SK-N-MC (cell line): ENCODE data around the gene CCBE1.

Experiments used
- DNase-seq: peaks from one replicate; pipeline ENCODE4 v3.0.0-alpha.2; 2011; ENCODE audit warnings: low read depth, low spot score
- H3K27ac ChIP-seq: fragments of 200-600 bp; sonication (generic); 2 replicates; pipeline ENCODE4 v1.5.1; 2016; ENCODE audit warnings: mixed run types
- H3K36me3 ChIP-seq: fragments of 200-600 bp; sonication (generic); 2 replicates; pipeline ENCODE4 v1.6.1; 2017; ENCODE audit warnings: antibody characterized with exemption, low read length, mixed read lengths; ENCODE audit not compliant: insufficient read depth
- H3K4me3 ChIP-seq: fragments of 200-600 bp; sonication (generic); 2 replicates; pipeline ENCODE4 v1.5.1; 2016
- H3K9ac ChIP-seq: fragments of 200-600 bp; sonication (generic); 2 replicates; pipeline ENCODE4 v1.8.0; 2017; ENCODE audit warnings: mixed run types, mixed read lengths; ENCODE audit not compliant: insufficient read length
- H3K9me3 ChIP-seq: fragments of 200-600 bp; sonication (generic); 2 replicates; pipeline ENCODE4 v1.6.1; 2017; ENCODE audit warnings: low read depth, mild to moderate bottlenecking, antibody characterized with exemption, low read length, moderate library complexity, mixed read lengths
- EZH2 ChIP-seq: fragments of 200-600 bp; sonication (generic); IDR thresholded peaks from one replicate; pipeline ENCODE4 v1.6.1; 2017; ENCODE audit warnings: antibody characterized with exemption
- FOXP2 ChIP-seq: optimal IDR thresholded peaks from 2 replicates; pipeline ENCODE3; 2011; ENCODE audit warnings: mild to moderate bottlenecking, moderate library complexity; ENCODE audit not compliant: insufficient read depth; ENCODE audit errors: extremely low read length, control extremely low read depth
- POLR2AphosphoS5 ChIP-seq: IDR thresholded peaks from 2 replicates; pipeline ENCODE4 v1.6.1; 2012; ENCODE audit warnings: mild to moderate bottlenecking, low read depth, low read length, borderline replicate concordance

CCBE1 gene

GRCh38 chr18:59570796-59571195 is 126.4 kb downstream of the CCBE1 start:
- Histone ChIP-seq H3K9ac (no peak overlapping the region), H3K36me3 (no peaks in the 10 kb centered on the region), H3K9me3 (no peaks in the 10 kb centered on the region), H3K4me3 (no peak overlapping the region), H3K27ac (no peak overlapping the region)
- no peak for TF ChIP-seq FOXP2
- TF ChIP-seq EZH2 = no peak
- no peak for TF ChIP-seq POLR2AphosphoS5
- DNase-seq = no peak

- no peak overlapping the region for H3K27ac ChIP-seq
- DNase-seq = no peak
- no peak overlapping the region for H3K9ac ChIP-seq
- no peaks in the 10 kb centered on the region for H3K36me3 ChIP-seq
- no peaks in the 10 kb centered on the region for H3K9me3 ChIP-seq
- H3K4me3 ChIP-seq = no peak overlapping the region
- TF ChIP-seq EZH2 (no peak), FOXP2 (no peak), POLR2AphosphoS5 (no peak)
Observed at GRCh38 chr18:59570101-59570775, 127.0 kb downstream of the CCBE1 start.

- no peak overlapping the region for H3K27ac ChIP-seq
- H3K9me3 ChIP-seq = no peaks in the 10 kb centered on the region
- H3K4me3 ChIP-seq = no peak overlapping the region
- H3K9ac ChIP-seq = no peak overlapping the region
- DNase-seq = no peak
- H3K36me3 ChIP-seq = no peaks in the 10 kb centered on the region
- TF ChIP-seq POLR2AphosphoS5 = no peak
- TF ChIP-seq EZH2 = no peak
- no peak for TF ChIP-seq FOXP2
Observed at GRCh38 chr18:59569390-59569791, 127.8 kb downstream of the CCBE1 start.

- H3K36me3 ChIP-seq = no peaks in the 10 kb centered on the region
- H3K27ac ChIP-seq = no peak overlapping the region
- H3K4me3 ChIP-seq = no peak overlapping the region
- no peak overlapping the region for H3K9ac ChIP-seq
- no peak for DNase-seq
- TF ChIP-seq EZH2 (no peak), FOXP2 (no peak), POLR2AphosphoS5 (no peak)
- no peaks in the 10 kb centered on the region for H3K9me3 ChIP-seq
Observed at GRCh38 chr18:59567431-59567830, 129.8 kb downstream of the CCBE1 start.

- Histone ChIP-seq H3K4me3 (no peak overlapping the region), H3K9ac (no peak overlapping the region), H3K36me3 (no peaks in the 10 kb centered on the region), H3K9me3 (no peaks in the 10 kb centered on the region), H3K27ac (no peak overlapping the region)
- no peak for TF ChIP-seq EZH2
- TF ChIP-seq FOXP2 = no peak
- no peak for TF ChIP-seq POLR2AphosphoS5
- DNase-seq = no peak
Observed at GRCh38 chr18:59566533-59566971, 130.7 kb downstream of the CCBE1 start.

GRCh38 chr18:59565957-59566356 is 131.3 kb downstream of the CCBE1 start:
- H3K36me3 ChIP-seq = no peaks in the 10 kb centered on the region
- DNase-seq = no peak
- H3K9ac ChIP-seq = no peak overlapping the region
- TF ChIP-seq POLR2AphosphoS5 (no peak), FOXP2 (no peak), EZH2 (no peak)
- no peak overlapping the region for H3K27ac ChIP-seq
- H3K4me3 ChIP-seq = no peak overlapping the region
- H3K9me3 ChIP-seq = no peaks in the 10 kb centered on the region

- TF ChIP-seq POLR2AphosphoS5 (no peak), FOXP2 (no peak), EZH2 (no peak)
- Histone ChIP-seq H3K36me3 (no peaks in the 10 kb centered on the region), H3K9me3 (no peaks in the 10 kb centered on the region), H3K4me3 (no peak overlapping the region), H3K9ac (no peak overlapping the region), H3K27ac (no peak overlapping the region)
- DNase-seq = no peak
Observed at GRCh38 chr18:59564561-59564960, 132.7 kb downstream of the CCBE1 start.

GRCh38 chr18:59563176-59563785 is 133.9 kb downstream of the CCBE1 start:
- no peak for TF ChIP-seq POLR2AphosphoS5
- TF ChIP-seq EZH2 = no peak
- TF ChIP-seq FOXP2 = no peak
- no peak overlapping the region for H3K4me3 ChIP-seq
- H3K36me3 ChIP-seq = no peaks in the 10 kb centered on the region
- H3K9me3 ChIP-seq = no peaks in the 10 kb centered on the region
- H3K27ac ChIP-seq = no peak overlapping the region
- H3K9ac ChIP-seq = no peak overlapping the region
- no peak for DNase-seq

- no peaks in the 10 kb centered on the region for H3K36me3 ChIP-seq
- H3K9ac ChIP-seq = no peak overlapping the region
- no peak overlapping the region for H3K27ac ChIP-seq
- no peak for DNase-seq
- H3K9me3 ChIP-seq = no peaks in the 10 kb centered on the region
- no peak overlapping the region for H3K4me3 ChIP-seq
- TF ChIP-seq FOXP2 = no peak
Observed at GRCh38 chr18:59562751-59563150, 134.5 kb downstream of the CCBE1 start.
